Endothelial cell of hepatic sinusoid (primary cell): ENCODE data around the gene XYLB.
"Not testable (repeated sequence)": the region's sequence is repeated elsewhere in the genome, so short reads cannot be mapped to it uniquely, and the experiment has no call there.

ENCODE experiments used
- in situ Hi-C: cut with HindIII; loops from 2 replicates; pipeline ENCODE4 v1.10.0; 2017; ENCODE audit warnings: low sequenced_read_pairs

XYLB gene

GRCh38 chr3:38346587-38347410, at the start of gene XYLB:
TSS of gene XYLB (plus strand) at chr3:38346785. CDS start at chr3:38346869, 84 bp downstream.
- in situ Hi-C loops, result no loop called here

DNA sequence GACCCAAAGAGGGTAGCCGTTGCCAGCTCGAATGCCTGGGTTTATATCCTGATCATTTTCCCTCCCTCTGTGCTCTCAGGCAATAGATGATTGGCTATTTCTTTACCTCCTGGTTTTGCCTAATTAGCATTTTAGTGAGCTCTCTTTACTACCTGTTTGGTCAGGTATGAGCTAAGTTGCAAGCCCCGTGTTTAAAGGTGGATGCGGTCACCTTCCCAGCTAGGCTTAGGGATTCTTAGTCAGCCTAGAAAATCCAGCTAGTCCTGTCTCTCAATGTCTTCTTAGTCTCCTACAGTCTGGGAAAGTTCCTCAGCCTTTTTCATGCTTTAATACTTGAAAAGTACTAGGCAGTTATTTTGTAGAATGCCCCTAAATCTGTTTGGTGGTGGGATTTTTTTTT, 49.5 kb upstream of the XYLB start:
- in situ Hi-C loops, result not testable (repeated sequence)

DNA sequence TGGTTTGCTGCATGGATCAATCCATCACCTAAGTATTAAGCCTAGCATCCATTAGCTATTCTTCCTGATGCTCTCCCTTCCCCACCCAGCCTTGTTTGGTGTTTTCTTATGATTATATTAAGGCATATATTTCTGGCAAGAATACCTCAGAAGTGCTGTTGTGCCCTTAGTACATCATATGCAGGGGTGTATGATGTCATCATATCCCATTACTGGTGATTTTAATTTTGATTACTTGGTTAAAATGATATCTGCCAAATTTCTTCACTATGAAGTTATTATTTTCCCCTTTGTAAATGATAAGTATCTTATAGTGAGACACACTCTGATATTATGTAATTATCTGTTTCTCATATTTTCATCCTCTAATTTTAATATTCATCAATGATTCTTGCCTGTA, 49.0 kb upstream of the XYLB start:
- in situ Hi-C loops, result no loop called here

- in situ Hi-C loops, result no loop called here
Observed at GRCh38 chr3:38297947-38298711, 48.5 kb upstream of the XYLB start.

- in situ Hi-C loops, result loop anchor here (5.0 kb wide), 1 partner anchor 60 kb away; no protein-coding TSS in a partner anchor
Observed at GRCh38 chr3:38306941-38307340, 39.6 kb upstream of the XYLB start.

DNA sequence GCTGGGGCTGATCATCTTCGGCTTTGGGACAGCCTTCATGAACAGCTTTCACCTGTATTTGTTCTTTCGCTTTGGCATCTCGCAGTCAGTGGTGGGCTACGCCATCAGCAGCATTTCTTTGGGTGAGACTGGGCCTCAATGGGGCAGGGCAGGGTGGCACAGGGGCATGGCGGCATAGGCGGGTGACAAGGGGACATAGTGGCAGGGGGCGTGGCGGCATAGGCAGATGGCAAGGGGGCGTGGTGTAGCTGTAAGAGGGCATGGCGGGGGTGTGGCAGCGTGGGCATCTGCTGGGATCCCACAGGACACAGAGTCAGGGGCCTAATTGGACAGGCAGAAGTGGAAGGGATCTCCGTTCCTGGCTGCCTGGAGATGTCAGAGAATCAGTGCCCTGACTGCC, 39.0 kb upstream of the XYLB start:
- in situ Hi-C loops, result loop anchor here (5.0 kb wide), 1 partner anchor 60 kb away; no protein-coding TSS in a partner anchor

GRCh38 chr3:38308456-38308855, 38.1 kb upstream of the XYLB start:
- in situ Hi-C loops, result loop anchor here (5.0 kb wide), 1 partner anchor 59 kb away; no protein-coding TSS in a partner anchor

DNA sequence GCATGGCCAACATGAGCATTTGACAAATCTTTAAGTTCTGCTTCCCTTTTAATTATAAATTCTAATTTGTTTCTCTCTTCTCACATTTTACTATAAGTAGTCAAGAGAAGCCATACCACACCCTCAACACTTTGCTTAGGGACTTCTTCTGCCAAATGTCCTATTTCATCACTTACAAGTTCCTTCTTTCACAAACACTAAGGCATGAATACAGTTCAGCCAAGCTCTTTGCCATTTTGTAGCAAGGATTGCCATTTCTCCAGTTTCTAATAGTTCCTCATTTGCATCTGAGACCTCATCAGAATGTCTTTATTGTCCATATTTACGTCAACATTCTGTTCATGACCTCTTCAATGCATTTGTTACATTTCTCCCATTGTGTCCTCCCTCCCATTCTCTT, 35.1 kb upstream of the XYLB start:
- in situ Hi-C loops, result no loop called here

DNA sequence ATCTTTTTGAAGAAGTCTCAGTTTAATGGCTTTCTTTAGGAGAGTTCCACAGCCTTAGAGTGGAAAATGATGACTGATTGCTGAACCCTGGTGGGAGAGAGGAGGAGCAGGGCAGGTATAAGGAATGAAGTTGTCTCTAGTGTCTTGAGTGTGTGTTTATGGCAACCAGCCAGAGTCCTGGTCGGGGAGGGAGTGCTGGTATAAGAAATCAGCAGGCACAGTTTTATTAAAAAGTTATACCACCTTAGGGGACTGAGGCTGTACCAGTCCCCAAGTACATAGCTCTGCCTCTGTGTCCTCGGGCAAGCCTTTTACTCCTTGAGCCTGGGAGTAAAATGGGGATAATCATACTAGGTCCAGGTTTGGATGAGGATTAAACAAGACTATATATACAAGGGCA, 34.6 kb upstream of the XYLB start:
- in situ Hi-C loops, result no loop called here

DNA sequence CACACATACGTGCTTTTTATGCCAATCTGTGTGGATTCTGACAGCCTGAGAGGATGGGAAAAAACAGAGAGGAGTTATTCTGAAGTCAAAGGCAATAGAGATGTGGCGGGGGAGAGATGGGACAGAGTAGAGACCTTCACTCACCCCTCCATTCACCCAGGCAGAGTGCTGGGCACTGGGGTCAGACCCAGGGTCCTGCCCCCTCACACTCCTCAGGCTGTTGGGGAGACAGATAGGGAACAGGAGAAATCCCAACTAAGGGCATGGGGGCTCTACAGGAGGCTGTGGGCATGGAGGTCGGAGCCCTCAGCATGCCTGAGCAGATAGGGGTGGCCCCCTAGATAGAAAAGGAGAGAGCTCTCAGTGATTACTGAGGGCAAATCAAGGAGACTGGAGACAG, 34.2 kb upstream of the XYLB start:
- in situ Hi-C loops, result no loop called here

- in situ Hi-C loops, result no loop called here
Observed at GRCh38 chr3:38313263-38313662, 33.3 kb upstream of the XYLB start.

GRCh38 chr3:38313695-38314094, 32.9 kb upstream of the XYLB start:
- in situ Hi-C loops, result no loop called here

- in situ Hi-C loops, result no loop called here
Observed at GRCh38 chr3:38314112-38314763, 32.3 kb upstream of the XYLB start.

- in situ Hi-C loops, result no loop called here
Observed at GRCh38 chr3:38314764-38315487, 31.7 kb upstream of the XYLB start.

DNA sequence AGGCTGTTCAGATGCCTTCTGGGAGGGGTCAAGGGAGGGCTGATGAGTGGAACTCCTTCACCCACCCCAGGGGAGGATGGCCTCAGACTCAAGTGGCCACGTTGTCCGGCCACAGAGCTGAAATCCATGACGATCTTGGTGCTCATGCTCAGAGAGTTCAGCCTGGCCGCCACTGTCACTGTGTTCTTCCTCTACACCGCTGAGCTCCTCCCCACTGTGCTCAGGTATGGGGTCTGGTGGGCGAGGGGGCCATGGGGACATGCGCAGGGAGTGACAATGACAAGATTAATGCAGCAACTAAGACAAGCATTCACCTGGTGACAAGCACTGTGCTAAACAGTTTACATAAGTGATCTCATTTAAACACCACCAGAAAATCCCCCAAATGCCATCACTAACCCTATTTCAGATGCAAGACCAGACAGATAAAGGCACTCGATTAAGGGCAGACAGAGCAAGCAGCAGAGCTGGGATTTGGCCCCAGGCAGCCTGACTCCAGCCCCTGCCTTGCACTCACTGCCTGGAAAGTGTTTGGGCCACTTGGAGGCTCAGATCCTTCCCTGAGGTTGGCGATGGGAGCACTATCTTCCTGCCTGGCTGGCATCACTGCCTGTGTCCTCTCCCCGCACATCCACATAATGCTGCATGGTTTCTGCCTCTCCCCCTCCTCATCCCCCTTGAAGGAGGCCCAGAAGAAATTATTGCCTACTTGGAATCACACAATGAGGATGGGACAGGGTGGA, 30.9 kb upstream of the XYLB start:
- in situ Hi-C loops, result no loop called here

DNA sequence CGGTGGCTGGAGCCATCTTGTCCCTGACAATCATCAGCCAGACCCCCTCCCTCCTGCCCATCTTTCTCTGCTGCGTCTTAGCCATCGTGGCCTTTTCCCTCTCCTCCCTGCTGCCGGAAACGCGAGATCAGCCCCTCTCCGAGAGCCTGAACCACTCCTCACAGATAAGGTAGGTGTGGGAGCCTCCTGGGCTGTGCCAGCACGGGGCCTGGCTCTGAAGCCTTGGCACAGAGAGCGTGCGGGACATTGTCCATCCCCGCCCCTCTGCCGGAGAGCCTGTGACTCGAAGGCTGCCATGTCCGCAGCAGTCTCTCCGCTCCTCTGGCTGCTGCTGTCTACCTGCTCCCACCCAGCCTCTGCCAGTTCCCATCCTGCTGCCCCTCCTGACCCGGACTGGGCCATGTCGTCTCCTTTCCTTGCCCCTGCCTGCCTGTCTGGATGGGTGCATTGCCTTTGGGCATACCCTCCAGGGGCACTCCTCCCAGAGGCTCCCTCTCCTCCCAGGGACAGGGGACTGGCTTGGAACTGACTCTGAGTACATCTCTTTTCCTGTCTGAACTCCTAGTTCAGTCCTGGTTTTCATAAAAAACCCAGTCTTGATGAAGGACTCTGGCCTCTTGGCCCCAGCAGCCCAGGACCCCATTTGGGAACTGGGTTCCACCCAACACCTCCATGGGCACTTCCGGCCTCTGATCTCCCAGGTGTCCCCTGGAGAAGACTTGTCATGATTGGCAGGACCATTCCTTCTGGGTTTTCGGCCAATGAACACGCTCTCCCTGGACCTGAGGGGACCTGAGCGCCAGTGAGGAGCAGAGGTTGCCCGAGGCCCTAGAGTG, 30.0 kb upstream of the XYLB start:
- in situ Hi-C loops, result no loop called here

GRCh38 chr3:38317192-38317759, 29.3 kb upstream of the XYLB start:
- in situ Hi-C loops, result no loop called here

DNA sequence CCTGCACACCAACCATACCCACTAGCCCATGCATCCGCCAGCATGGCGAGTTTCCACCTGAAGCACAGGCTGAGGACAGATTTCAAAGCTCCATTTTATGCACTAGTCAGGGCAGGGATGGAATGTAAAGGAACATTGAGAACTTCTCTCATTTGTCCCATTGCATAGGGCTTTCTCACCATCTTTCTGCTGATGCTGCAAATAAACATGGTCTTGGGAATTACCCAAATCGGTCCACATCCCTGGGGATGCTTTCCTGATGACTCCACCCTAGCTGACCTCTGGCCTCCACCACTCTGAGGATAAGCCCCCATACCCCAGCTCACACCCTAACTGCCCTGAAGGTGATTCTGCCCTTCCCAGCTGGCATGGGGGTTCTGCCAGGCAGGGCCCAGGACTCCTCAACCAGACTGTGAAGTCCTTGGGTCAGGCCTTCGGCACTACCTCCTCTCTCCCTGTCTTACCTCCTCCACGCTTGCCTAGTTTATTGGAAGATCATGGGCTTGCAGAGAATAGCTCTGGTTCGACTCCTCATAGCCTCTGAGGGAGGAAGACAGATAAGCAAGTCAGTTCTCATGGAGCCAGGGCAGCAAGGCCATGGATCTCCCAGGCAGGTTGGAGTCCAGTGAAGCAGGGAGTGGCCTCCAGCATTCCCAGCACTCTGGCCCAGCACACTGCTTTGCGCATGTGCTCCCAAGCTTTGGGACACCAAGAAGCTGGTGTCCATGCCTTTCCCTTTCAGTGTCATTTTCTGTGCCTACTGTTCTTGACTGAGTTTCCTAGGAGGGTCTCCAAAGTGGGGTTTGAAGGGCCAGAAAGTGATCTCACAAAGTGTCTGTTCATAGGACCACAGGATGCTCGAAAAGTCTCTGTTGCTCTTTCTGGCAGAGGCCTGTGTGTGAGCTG, 27.6 kb upstream of the XYLB start:
- in situ Hi-C loops, result no loop called here
